HepG2 (cell line): ENCODE data around the gene DLAT.

Experiments
- ARID2 ChIP-seq: sonication (generic); formaldehyde crosslinking; IDR thresholded peaks from 2 replicates; pipeline ENCODE4 v1.8.1; 2022; ENCODE audit warnings: mild to moderate bottlenecking, missing genetic modification reagents, borderline replicate concordance
- BCL6 ChIP-seq: IDR thresholded peaks from 2 replicates; pipeline ENCODE4 v1.6.1; 2016; ENCODE audit warnings: missing genetic modification reagents, missing compliant biosample characterization
- HOXA7 ChIP-seq: sonication (generic); formaldehyde crosslinking; IDR thresholded peaks from 2 replicates; pipeline ENCODE4 v1.8.1; 2022; ENCODE audit warnings: mild to moderate bottlenecking, missing genetic modification reagents, moderate library complexity
- TOE1 ChIP-seq: sonication (generic); formaldehyde crosslinking; IDR thresholded peaks from 2 replicates; pipeline ENCODE4 v1.4.0; 2020; ENCODE audit warnings: mild to moderate bottlenecking, missing genetic modification reagents
- ZNF274 ChIP-seq: sonication (generic); formaldehyde crosslinking; IDR thresholded peaks from 2 replicates; pipeline ENCODE4 v1.5.1; 2020; ENCODE audit warnings: mild to moderate bottlenecking, missing genetic modification reagents
- TF ChIP-seq, protein P1 (sequence below): sonication (generic); formaldehyde crosslinking; IDR thresholded peaks from 2 replicates; pipeline ENCODE4 v1.5.0; 2020; ENCODE audit warnings: mild to moderate bottlenecking, missing genetic modification reagents, moderate library complexity
- TF ChIP-seq, protein P2 (sequence below): sonication (generic); formaldehyde crosslinking; IDR thresholded peaks from 2 replicates; pipeline ENCODE4 v1.4.0; 2020; ENCODE audit warnings: missing genetic modification reagents

- TF ChIP-seq, protein P1, sequence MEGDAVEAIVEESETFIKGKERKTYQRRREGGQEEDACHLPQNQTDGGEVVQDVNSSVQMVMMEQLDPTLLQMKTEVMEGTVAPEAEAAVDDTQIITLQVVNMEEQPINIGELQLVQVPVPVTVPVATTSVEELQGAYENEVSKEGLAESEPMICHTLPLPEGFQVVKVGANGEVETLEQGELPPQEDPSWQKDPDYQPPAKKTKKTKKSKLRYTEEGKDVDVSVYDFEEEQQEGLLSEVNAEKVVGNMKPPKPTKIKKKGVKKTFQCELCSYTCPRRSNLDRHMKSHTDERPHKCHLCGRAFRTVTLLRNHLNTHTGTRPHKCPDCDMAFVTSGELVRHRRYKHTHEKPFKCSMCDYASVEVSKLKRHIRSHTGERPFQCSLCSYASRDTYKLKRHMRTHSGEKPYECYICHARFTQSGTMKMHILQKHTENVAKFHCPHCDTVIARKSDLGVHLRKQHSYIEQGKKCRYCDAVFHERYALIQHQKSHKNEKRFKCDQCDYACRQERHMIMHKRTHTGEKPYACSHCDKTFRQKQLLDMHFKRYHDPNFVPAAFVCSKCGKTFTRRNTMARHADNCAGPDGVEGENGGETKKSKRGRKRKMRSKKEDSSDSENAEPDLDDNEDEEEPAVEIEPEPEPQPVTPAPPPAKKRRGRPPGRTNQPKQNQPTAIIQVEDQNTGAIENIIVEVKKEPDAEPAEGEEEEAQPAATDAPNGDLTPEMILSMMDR (CRISPR knock-in tag) = no peak
- TF ChIP-seq, protein P2, sequence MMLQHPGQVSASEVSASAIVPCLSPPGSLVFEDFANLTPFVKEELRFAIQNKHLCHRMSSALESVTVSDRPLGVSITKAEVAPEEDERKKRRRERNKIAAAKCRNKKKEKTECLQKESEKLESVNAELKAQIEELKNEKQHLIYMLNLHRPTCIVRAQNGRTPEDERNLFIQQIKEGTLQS = no peak
- TF ChIP-seq ARID2 (CRISPR knock-in tag) = no peak
- TF ChIP-seq BCL6 (CRISPR knock-in tag) = no peak
- TF ChIP-seq HOXA7 = no peak
- TF ChIP-seq TOE1 (CRISPR knock-in tag) = no peak
- TF ChIP-seq ZNF274 = no peak
Observed at GRCh38 chr11:112000703-112001102, 24.5 kb upstream of the DLAT start.
